Astrocyte (in vitro differentiated cells and primary cell): ENCODE measurements around the gene ADAMTS17. TPM values are rescaled to one million over a fixed set of nuclear protein-coding genes. Genes with fewer than 3 reads are reported as not detected.

ENCODE experiments used
- DNase-seq: peaks from one replicate; pipeline ENCODE4 v3.0.0-alpha.2; 2010; ENCODE audit warnings: low read depth
- FAIRE-seq: peaks from 2 replicates; lab custom pipeline; 2011; peaks lifted over from hg19 to GRCh38; lab: Jason Lieb, UNC
- H2AFZ ChIP-seq: 2 replicates; pipeline ENCODE4 v1.6.0; 2012; ENCODE audit warnings: low read depth, low read length, inconsistent platforms
- H3K27ac ChIP-seq: 2 replicates; pipeline ENCODE4 v1.5.1; 2011; ENCODE audit warnings: low read depth, low read length, inconsistent platforms
- H3K27me3 ChIP-seq: 2 replicates; pipeline ENCODE4 v1.6.0; 2011; ENCODE audit warnings: low read length, inconsistent platforms; ENCODE audit not compliant: insufficient read depth
- H3K36me3 ChIP-seq: 2 replicates; pipeline ENCODE4 v1.5.1; 2011; ENCODE audit warnings: low read length, inconsistent platforms; ENCODE audit not compliant: insufficient read depth
- H3K4me1 ChIP-seq: 2 replicates; pipeline ENCODE4 v1.5.1; 2011; ENCODE audit warnings: low read length, inconsistent platforms; ENCODE audit not compliant: insufficient read depth
- H3K4me2 ChIP-seq: 2 replicates; pipeline ENCODE4 v1.6.0; 2012; ENCODE audit warnings: low read length, inconsistent platforms
- H3K4me3 ChIP-seq: 2 replicates; pipeline ENCODE4 v1.5.1; 2011; ENCODE audit warnings: low read depth, mild to moderate bottlenecking, low read length, inconsistent platforms; ENCODE audit not compliant: insufficient read depth
- H3K79me2 ChIP-seq: 2 replicates; pipeline ENCODE4 v1.6.0; 2012; ENCODE audit warnings: mild to moderate bottlenecking, low read length, inconsistent platforms; ENCODE audit not compliant: insufficient read depth
- H3K9ac ChIP-seq: 2 replicates; pipeline ENCODE4 v1.6.0; 2012; ENCODE audit warnings: mild to moderate bottlenecking, low read length, inconsistent platforms
- H3K9me3 ChIP-seq: 2 replicates; pipeline ENCODE4 v1.5.1; 2012; ENCODE audit warnings: low read depth, mild to moderate bottlenecking, low read length, inconsistent platforms; ENCODE audit not compliant: insufficient read depth
- H4K20me1 ChIP-seq: 2 replicates; pipeline ENCODE4 v1.6.0; 2012; ENCODE audit warnings: low read length, inconsistent platforms; ENCODE audit not compliant: insufficient read depth
- H3K27ac Mint-ChIP-seq: one replicate; pipeline ENCODE4 v1.8.0; 2021; ENCODE audit warnings: mild to moderate bottlenecking, mixed read lengths; ENCODE audit not compliant: unreplicated experiment
- H3K27me3 Mint-ChIP-seq: one replicate; pipeline ENCODE4 v1.8.0; 2021; ENCODE audit warnings: low read depth, mixed read lengths; ENCODE audit not compliant: unreplicated experiment
- H3K36me3 Mint-ChIP-seq: one replicate; pipeline ENCODE4 v1.8.0; 2021; ENCODE audit warnings: low read depth, mixed read lengths; ENCODE audit not compliant: unreplicated experiment
- H3K4me1 Mint-ChIP-seq: one replicate; pipeline ENCODE4 v1.8.0; 2021; ENCODE audit warnings: low read depth, mixed read lengths; ENCODE audit not compliant: unreplicated experiment
- H3K4me3 Mint-ChIP-seq: one replicate; pipeline ENCODE4 v1.8.0; 2021; ENCODE audit warnings: mild to moderate bottlenecking, moderate library complexity, mixed read lengths; ENCODE audit not compliant: unreplicated experiment
- H3K9me3 Mint-ChIP-seq: one replicate; pipeline ENCODE4 v1.8.0; 2021; ENCODE audit warnings: mild to moderate bottlenecking, mixed read lengths; ENCODE audit not compliant: unreplicated experiment
- EZH2 ChIP-seq: IDR thresholded peaks from 2 replicates; pipeline ENCODE4 v1.6.1; 2012; ENCODE audit warnings: mild to moderate bottlenecking, low read length, inconsistent platforms; ENCODE audit not compliant: insufficient read depth
- total RNA-seq: library from RNA; stranded (reverse); gene quantifications from 2 replicates; pipeline ENCODE4 v1.2.1, GENCODE V29; 2021
- TF ChIP-seq, protein P1 (sequence below): IDR thresholded peaks from 2 replicates; pipeline ENCODE4 v1.5.1; 2011; ENCODE audit warnings: low read depth, mild to moderate bottlenecking, inconsistent platforms, low read length, moderate library complexity; ENCODE audit not compliant: insufficient read depth

ADAMTS17 gene
- total RNA-seq, 1 donor from 2014 or later = 0.27 TPM

DNA sequence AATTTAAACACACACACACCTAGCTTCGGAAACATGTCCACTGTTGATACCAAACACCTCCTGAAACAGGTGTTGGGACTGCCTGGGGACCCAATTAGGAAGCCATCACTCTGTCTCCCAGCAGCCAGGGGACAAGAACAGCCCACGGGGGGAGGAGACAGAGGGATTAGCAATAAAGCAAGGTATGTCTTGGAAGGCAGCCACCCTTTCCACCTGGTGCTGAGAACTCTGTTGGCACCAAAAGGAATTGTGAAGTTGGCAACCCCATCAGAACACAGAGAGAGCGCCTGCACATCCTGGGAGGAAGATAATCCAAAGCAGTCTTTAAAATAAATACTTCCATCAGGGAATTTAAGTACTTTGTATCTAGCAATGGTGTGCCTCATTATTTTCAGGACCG is 111.0 kb downstream of the ADAMTS17 start:
- DNase-seq (no peak), FAIRE-seq (no peak)
- H3K36me3 Mint-ChIP-seq = peaks cover 2% of the 10 kb centered on the region
- H3K27ac Mint-ChIP-seq = no peak overlapping the region
- H3K4me1 ChIP-seq = no peaks in the 10 kb centered on the region
- H3K36me3 ChIP-seq = no peaks in the 10 kb centered on the region
- no peak overlapping the region for H3K27ac ChIP-seq
- H2AFZ ChIP-seq = no peak overlapping the region
- peaks cover 6% of the 10 kb centered on the region for H3K9me3 Mint-ChIP-seq
- H3K27me3 Mint-ChIP-seq = peaks cover 42% of the 10 kb centered on the region
- no peak overlapping the region for H3K4me3 Mint-ChIP-seq
- TF ChIP-seq, protein P1, sequence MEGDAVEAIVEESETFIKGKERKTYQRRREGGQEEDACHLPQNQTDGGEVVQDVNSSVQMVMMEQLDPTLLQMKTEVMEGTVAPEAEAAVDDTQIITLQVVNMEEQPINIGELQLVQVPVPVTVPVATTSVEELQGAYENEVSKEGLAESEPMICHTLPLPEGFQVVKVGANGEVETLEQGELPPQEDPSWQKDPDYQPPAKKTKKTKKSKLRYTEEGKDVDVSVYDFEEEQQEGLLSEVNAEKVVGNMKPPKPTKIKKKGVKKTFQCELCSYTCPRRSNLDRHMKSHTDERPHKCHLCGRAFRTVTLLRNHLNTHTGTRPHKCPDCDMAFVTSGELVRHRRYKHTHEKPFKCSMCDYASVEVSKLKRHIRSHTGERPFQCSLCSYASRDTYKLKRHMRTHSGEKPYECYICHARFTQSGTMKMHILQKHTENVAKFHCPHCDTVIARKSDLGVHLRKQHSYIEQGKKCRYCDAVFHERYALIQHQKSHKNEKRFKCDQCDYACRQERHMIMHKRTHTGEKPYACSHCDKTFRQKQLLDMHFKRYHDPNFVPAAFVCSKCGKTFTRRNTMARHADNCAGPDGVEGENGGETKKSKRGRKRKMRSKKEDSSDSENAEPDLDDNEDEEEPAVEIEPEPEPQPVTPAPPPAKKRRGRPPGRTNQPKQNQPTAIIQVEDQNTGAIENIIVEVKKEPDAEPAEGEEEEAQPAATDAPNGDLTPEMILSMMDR = no peak
- no peak for TF ChIP-seq EZH2
- no peaks in the 10 kb centered on the region for H3K79me2 ChIP-seq
- no peaks in the 10 kb centered on the region for H3K9me3 ChIP-seq
- H3K9ac ChIP-seq = no peak overlapping the region
- no peak overlapping the region for H3K4me2 ChIP-seq
- no peaks in the 10 kb centered on the region for H4K20me1 ChIP-seq
- H3K4me3 ChIP-seq = no peak overlapping the region
- H3K27me3 ChIP-seq = no peaks in the 10 kb centered on the region
- H3K4me1 Mint-ChIP-seq = no peaks in the 10 kb centered on the region

DNA sequence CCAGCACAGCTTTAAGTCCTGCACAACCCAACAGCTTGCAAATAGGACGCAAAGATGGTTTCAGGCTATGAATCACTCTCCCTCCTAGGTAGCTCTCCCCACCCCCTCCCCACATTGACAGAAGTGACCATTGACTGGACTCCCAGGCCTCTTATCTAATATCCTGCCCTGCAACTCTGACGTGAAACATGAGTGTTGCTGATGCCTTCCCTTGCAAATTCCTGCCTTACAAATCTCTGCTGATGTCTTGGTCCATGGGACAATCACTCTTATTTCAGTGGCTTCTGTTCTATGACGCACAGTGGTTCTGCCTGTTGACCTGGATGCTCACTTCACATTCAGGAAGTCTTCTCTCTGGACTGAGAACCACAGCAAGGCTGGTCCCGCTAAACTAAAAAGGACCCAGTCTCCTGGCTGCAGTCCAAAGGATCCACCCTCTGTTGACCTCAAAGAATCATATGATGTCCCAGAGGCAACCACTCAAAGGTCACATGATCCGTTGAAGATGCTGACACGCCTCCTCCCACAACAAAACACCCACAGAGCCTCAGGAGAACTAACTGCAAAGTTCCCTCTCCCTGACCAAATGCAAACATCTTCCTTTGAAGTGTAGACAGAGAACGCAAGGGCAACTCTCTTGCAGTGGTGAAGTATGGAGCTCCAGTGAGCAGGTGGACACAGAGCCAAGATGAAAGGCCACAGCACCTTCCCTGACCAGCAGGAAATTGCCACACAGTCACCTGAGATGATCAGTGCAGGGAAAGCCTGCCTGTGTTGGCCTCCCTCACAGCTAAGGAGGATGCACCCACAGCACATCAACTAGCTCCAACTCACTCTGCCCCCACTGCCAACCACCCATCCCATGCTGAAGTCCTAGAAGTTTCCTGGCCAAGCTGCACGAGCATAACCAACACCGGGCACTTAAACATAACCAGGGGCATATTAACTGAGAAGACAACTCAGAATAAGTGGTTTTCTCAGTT is 112.3 kb downstream of the ADAMTS17 start:
- H3K9ac ChIP-seq = no peak overlapping the region
- H4K20me1 ChIP-seq = no peaks in the 10 kb centered on the region
- H3K27me3 ChIP-seq = no peaks in the 10 kb centered on the region
- Mint-ChIP-seq H3K27me3 (peaks cover 43% of the 10 kb centered on the region), H3K4me3 (no peak overlapping the region), H3K36me3 (no peaks in the 10 kb centered on the region), H3K27ac (no peak overlapping the region), H3K4me1 (peaks cover 6% of the 10 kb centered on the region), H3K9me3 (peaks cover 6% of the 10 kb centered on the region)
- TF ChIP-seq EZH2 = no peak
- TF ChIP-seq, protein P1 = no peak
- no peaks in the 10 kb centered on the region for H3K79me2 ChIP-seq
- H3K4me3 ChIP-seq = no peak overlapping the region
- H3K27ac ChIP-seq = no peak overlapping the region
- no peak overlapping the region for H3K4me2 ChIP-seq
- H2AFZ ChIP-seq = no peak overlapping the region
- no peaks in the 10 kb centered on the region for H3K36me3 ChIP-seq
- FAIRE-seq (no peak), DNase-seq (no peak)
- H3K4me1 ChIP-seq = no peaks in the 10 kb centered on the region
- H3K9me3 ChIP-seq = no peaks in the 10 kb centered on the region

DNA sequence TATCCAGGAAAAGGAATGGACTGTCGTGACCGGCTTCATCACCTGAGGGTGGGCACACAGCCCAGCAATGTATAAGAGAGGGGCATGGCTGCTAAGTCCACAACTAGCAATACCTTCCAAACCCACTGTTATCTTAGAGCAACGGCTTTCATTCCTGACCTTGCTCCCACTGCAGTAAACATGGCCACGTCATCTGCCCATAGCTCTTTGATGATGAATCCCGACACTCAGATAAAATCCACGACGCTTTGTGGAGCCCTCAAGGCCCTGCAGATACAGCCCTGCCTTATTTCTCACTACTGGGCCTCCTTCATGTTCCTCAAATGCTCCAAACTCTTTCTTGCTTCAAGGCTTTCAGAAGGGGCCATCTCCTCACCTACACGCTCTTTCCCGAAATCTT is 114.0 kb downstream of the ADAMTS17 start:
- FAIRE-seq = no peak
- H3K9me3 Mint-ChIP-seq = peaks cover 2% of the 10 kb centered on the region
- H3K4me1 Mint-ChIP-seq = peaks cover 7% of the 10 kb centered on the region
- Histone ChIP-seq H3K4me2 (no peak overlapping the region), H3K36me3 (no peaks in the 10 kb centered on the region), H3K27ac (no peak overlapping the region), H3K4me1 (no peaks in the 10 kb centered on the region), H3K9me3 (no peaks in the 10 kb centered on the region), H2AFZ (no peak overlapping the region), H4K20me1 (no peaks in the 10 kb centered on the region), H3K4me3 (no peak overlapping the region), H3K79me2 (no peaks in the 10 kb centered on the region), H3K27me3 (peaks cover 2% of the 10 kb centered on the region), H3K9ac (no peak overlapping the region)
- no peak overlapping the region for H3K27ac Mint-ChIP-seq
- no peak overlapping the region for H3K4me3 Mint-ChIP-seq
- no peak for DNase-seq
- TF ChIP-seq, protein P1 = no peak
- no peak for TF ChIP-seq EZH2
- no peaks in the 10 kb centered on the region for H3K36me3 Mint-ChIP-seq
- H3K27me3 Mint-ChIP-seq = peaks cover 38% of the 10 kb centered on the region
